Smooth muscle cell (in vitro differentiated cells): ENCODE data around the gene GMPR2. TPM values are rescaled to one million over a fixed set of nuclear protein-coding genes. Genes with fewer than 3 reads are reported as not detected.

Experiments
- DNase-seq: peaks from one replicate; lab custom pipeline; 2025; ENCODE audit not compliant: unreplicated experiment; lab: John Stamatoyannopoulos, UW
- H2AFZ ChIP-seq: fragments of 200-600 bp; sonication (generic); 2 replicates; pipeline ENCODE4 v1.6.0; 2016; ENCODE audit warnings: antibody characterized with exemption, low read depth, mild to moderate bottlenecking
- H3F3A ChIP-seq: fragments of 200-600 bp; sonication (generic); 2 replicates; pipeline ENCODE4 v1.6.0; 2017; ENCODE audit warnings: antibody characterized with exemption, low read depth
- H3K27ac ChIP-seq: fragments of 200-600 bp; sonication (generic); 2 replicates; pipeline ENCODE4 v1.5.1; 2016; ENCODE audit warnings: low read depth, mild to moderate bottlenecking
- H3K27me3 ChIP-seq: fragments of 200-600 bp; sonication (generic); 2 replicates; pipeline ENCODE4 v1.6.1; 2016; ENCODE audit warnings: low read depth, mild to moderate bottlenecking
- H3K36me3 ChIP-seq: fragments of 200-600 bp; sonication (generic); 2 replicates; pipeline ENCODE4 v1.5.1; 2016; ENCODE audit warnings: low read depth
- H3K4me1 ChIP-seq: fragments of 200-600 bp; sonication (generic); 2 replicates; pipeline ENCODE4 v1.5.1; 2016; ENCODE audit warnings: low read depth
- H3K4me2 ChIP-seq: fragments of 200-600 bp; sonication (generic); 2 replicates; pipeline ENCODE4 v1.6.0; 2016; ENCODE audit warnings: mild to moderate bottlenecking
- H3K4me3 ChIP-seq: fragments of 200-600 bp; sonication (generic); 2 replicates; pipeline ENCODE4 v1.5.1; 2016; ENCODE audit warnings: mild to moderate bottlenecking
- H3K79me2 ChIP-seq: fragments of 200-600 bp; sonication (generic); 2 replicates; pipeline ENCODE4 v1.6.0; 2016; ENCODE audit warnings: low read depth, mild to moderate bottlenecking
- H3K9ac ChIP-seq: fragments of 200-600 bp; sonication (generic); 2 replicates; pipeline ENCODE4 v1.6.0; 2016; ENCODE audit warnings: low read depth
- H3K9me3 ChIP-seq: fragments of 200-600 bp; sonication (generic); replicated peaks from 2 replicates; pipeline ENCODE4 v1.5.1; 2016; ENCODE audit warnings: low read depth
- H4K20me1 ChIP-seq: fragments of 200-600 bp; sonication (generic); 2 replicates; pipeline ENCODE4 v1.6.0; 2016; ENCODE audit warnings: low read depth
- CTCF ChIP-seq: fragments of 200-600 bp; sonication (generic); IDR thresholded peaks from 2 replicates; pipeline ENCODE4 v1.5.1; 2017; ENCODE audit warnings: borderline replicate concordance, mild to moderate bottlenecking, antibody characterized with exemption; ENCODE audit not compliant: insufficient read depth, poor library complexity, severe bottlenecking
- WGBS: methylation state at CpG from one replicate; pipeline ENCODE4 v1.1.7; 2016; ENCODE audit warnings: low lambda C conversion rate; 5-methylcytosine and 5-hydroxymethylcytosine counted together
- polyA plus RNA-seq: library from polyadenylated mRNA; unstranded; fragments of >200 nt; fragmentation: Nextera tagmentation; extraction: Ambion mirVana; gene quantifications from 2 replicates; pipeline ENCODE4 v1.2.1, GENCODE V29; 2016
- total RNA-seq: library from RNA; depleted of rRNA; stranded (reverse); fragments of >200 nt; gene quantifications from 2 replicates; pipeline ENCODE4 v1.2.3, GENCODE V29; 2014

GMPR2 gene
- total and polyA plus RNA-seq, 2 experiments from 2014 or later: 43.4 to 65.0 TPM

GRCh38 chr14:24234095-24235005, 1.6 kb downstream of the GMPR2 start:
- Histone ChIP-seq H2AFZ (no peak overlapping the region), H3K4me3 (peak overlapping the region; percentile 85), H3F3A (peaks cover 28% of the 10 kb centered on the region), H3K79me2 (peaks cover 56% of the 10 kb centered on the region), H3K4me2 (peak overlapping the region; percentile 93), H3K9ac (no peak overlapping the region), H3K27ac (peak overlapping the region; percentile 4), H3K9me3 (no peaks in the 10 kb centered on the region), H4K20me1 (peaks cover 4% of the 10 kb centered on the region), H3K4me1 (peaks cover 17% of the 10 kb centered on the region), H3K36me3 (no peaks in the 10 kb centered on the region), H3K27me3 (no peaks in the 10 kb centered on the region)
- 94% methylated on average over 3 of the region's 3 CpGs for WGBS
- no peak for DNase-seq
- TF ChIP-seq CTCF: no peak

- Histone ChIP-seq H3K4me2 (no peak overlapping the region), H3K4me3 (no peak overlapping the region), H3K27me3 (no peaks in the 10 kb centered on the region), H2AFZ (no peak overlapping the region), H3K4me1 (peaks cover 17% of the 10 kb centered on the region), H3K27ac (no peak overlapping the region), H3K79me2 (peaks cover 57% of the 10 kb centered on the region), H3K36me3 (no peaks in the 10 kb centered on the region), H3K9me3 (no peaks in the 10 kb centered on the region), H3F3A (peaks cover 28% of the 10 kb centered on the region), H4K20me1 (peaks cover 15% of the 10 kb centered on the region), H3K9ac (no peak overlapping the region)
- no peak for TF ChIP-seq CTCF
- WGBS: 97% methylated on average over 5 of the region's 5 CpGs
- no peak for DNase-seq
Measured at GRCh38 chr14:24235804-24236688, 3.3 kb downstream of the GMPR2 start.

- TF ChIP-seq CTCF: no peak
- Histone ChIP-seq H4K20me1 (peaks cover 23% of the 10 kb centered on the region), H3K27me3 (no peaks in the 10 kb centered on the region), H3K4me3 (no peak overlapping the region), H3K36me3 (no peaks in the 10 kb centered on the region), H3K9me3 (no peaks in the 10 kb centered on the region), H3K9ac (no peak overlapping the region), H3K79me2 (peaks cover 57% of the 10 kb centered on the region), H3F3A (peaks cover 28% of the 10 kb centered on the region), H3K4me1 (peaks cover 14% of the 10 kb centered on the region), H3K4me2 (no peak overlapping the region), H2AFZ (no peak overlapping the region), H3K27ac (no peak overlapping the region)
- no peak for DNase-seq
- WGBS: 97% methylated on average over 6 of the region's 6 CpGs
Measured at GRCh38 chr14:24236689-24237462, 4.1 kb downstream of the GMPR2 start.
